Activated naive CD8-positive, alpha-beta T cell treated with anti-CD3 and anti-CD28 coated beads, Interleukin-2, amount 50 U/mL, for 24 hours (primary cell): Measurements from ENCODE around the gene C20orf173.
A peak's percentile ranks its signal among the peaks of the same experiment; 100 is the strongest.

Experiments used
- ATAC-seq: fragments of 150-1000 bp; cut with Tn5 transposase; one replicate; pipeline ENCODE4 v1.10.0; 2021
- DNase-seq: peaks from one replicate; pipeline ENCODE4 v3.0.0; 2021
- H3K27ac Mint-ChIP-seq: one replicate; pipeline ENCODE4 v1.8.0; 2021; ENCODE audit warnings: mild to moderate bottlenecking, mixed read lengths
- H3K27me3 Mint-ChIP-seq: one replicate; pipeline ENCODE4 v1.8.0; 2021; ENCODE audit warnings: mixed read lengths
- H3K36me3 Mint-ChIP-seq: one replicate; pipeline ENCODE4 v1.8.0; 2021; ENCODE audit warnings: low read depth, mixed read lengths
- H3K4me1 Mint-ChIP-seq: one replicate; pipeline ENCODE4 v1.8.0; 2021; ENCODE audit warnings: mixed read lengths
- H3K4me3 Mint-ChIP-seq: one replicate; pipeline ENCODE4 v1.8.0; 2021; ENCODE audit warnings: mild to moderate bottlenecking, moderate library complexity, mixed read lengths
- H3K9me3 Mint-ChIP-seq: one replicate; pipeline ENCODE4 v1.8.0; 2021; ENCODE audit warnings: mixed read lengths

The C20orf173 gene

DNA sequence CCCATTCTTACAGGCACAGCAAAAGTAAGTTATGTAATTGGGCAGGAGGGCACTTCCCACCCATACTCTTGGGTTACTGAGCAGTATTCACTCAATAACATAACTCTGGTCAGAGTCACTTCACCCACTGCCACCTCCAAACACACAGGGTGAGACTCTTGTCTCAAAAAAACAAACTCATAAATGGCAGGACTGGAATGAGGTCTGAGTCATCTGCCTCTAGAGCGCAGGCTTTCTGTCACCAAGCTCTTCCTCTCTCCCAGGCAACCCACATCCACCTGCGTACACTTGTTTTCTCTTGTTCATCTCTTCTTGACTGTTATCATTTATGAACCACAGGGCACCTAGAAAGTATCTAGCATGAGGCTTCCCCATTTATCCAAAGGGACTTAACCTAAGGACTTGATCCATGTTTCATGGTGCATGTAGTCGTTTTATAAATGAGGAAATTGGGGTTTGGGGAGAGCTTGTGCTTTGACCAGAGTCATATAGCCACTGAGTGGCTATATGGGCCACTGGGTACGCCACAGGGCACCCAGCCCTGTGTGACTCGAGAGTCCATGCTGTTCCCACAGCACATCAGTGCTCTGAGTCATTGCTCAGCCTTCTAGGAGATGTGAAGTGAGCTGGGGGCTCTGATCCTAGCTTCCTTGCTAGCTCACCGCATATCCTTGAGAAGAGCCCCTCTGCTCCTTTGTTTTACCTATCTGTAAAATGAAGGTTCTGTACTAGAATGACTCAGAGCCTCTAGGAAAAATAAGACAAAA, 22.4 kb downstream of the C20orf173 start:
- Mint-ChIP-seq H3K4me1 (peaks cover 37% of the 10 kb centered on the region), H3K9me3 (no peaks in the 10 kb centered on the region), H3K4me3 (no peak overlapping the region), H3K36me3 (peaks cover 49% of the 10 kb centered on the region), H3K27me3 (no peaks in the 10 kb centered on the region), H3K27ac (peak overlapping the region; percentile 72)
- ATAC-seq = peak; percentile 60
- no peak for DNase-seq

- Mint-ChIP-seq H3K4me1 (peaks cover 39% of the 10 kb centered on the region), H3K27me3 (no peaks in the 10 kb centered on the region), H3K27ac (peak overlapping the region; percentile 69), H3K4me3 (no peak overlapping the region), H3K9me3 (no peaks in the 10 kb centered on the region), H3K36me3 (peaks cover 45% of the 10 kb centered on the region)
- ATAC-seq = no peak
- no peak for DNase-seq
These were observed 23.3 kb downstream of the C20orf173 start for GRCh38 chr20:35506179-35506578.

- ATAC-seq (no peak), DNase-seq (no peak)
- no peaks in the 10 kb centered on the region for H3K9me3 Mint-ChIP-seq
- H3K4me1 Mint-ChIP-seq = peaks cover 39% of the 10 kb centered on the region
- H3K27me3 Mint-ChIP-seq = no peaks in the 10 kb centered on the region
- peaks cover 48% of the 10 kb centered on the region for H3K36me3 Mint-ChIP-seq
- no peak overlapping the region for H3K27ac Mint-ChIP-seq
- no peak overlapping the region for H3K4me3 Mint-ChIP-seq
These were observed 24.7 kb downstream of the C20orf173 start for GRCh38 chr20:35504751-35505150.

DNA sequence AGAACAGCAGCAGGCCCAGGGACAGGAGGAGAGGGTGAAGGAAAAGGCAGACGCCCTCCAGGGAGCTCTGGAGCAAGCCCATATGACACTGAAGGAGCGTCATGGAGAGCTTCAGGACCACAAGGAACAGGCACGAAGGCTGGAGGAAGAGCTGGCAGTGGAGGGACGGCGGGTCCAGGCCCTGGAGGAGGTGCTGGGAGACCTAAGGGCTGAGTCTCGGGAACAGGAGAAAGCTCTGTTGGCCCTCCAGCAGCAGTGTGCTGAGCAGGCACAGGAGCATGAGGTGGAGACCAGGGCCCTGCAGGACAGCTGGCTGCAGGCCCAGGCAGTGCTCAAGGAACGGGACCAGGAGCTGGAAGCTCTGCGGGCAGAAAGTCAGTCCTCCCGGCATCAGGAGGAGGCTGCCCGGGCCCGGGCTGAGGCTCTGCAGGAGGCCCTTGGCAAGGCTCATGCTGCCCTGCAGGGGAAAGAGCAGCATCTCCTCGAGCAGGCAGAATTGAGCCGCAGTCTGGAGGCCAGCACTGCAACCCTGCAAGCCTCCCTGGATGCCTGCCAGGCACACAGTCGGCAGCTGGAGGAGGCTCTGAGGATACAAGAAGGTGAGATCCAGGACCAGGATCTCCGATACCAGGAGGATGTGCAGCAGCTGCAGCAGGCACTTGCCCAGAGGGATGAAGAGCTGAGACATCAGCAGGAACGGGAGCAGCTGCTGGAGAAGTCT, 25.5 kb downstream of the C20orf173 start:
- no peaks in the 10 kb centered on the region for H3K9me3 Mint-ChIP-seq
- ATAC-seq (no peak), DNase-seq (no peak)
- no peaks in the 10 kb centered on the region for H3K27me3 Mint-ChIP-seq
- H3K27ac Mint-ChIP-seq = no peak overlapping the region
- no peak overlapping the region for H3K4me3 Mint-ChIP-seq
- peaks cover 47% of the 10 kb centered on the region for H3K36me3 Mint-ChIP-seq
- peaks cover 42% of the 10 kb centered on the region for H3K4me1 Mint-ChIP-seq

GRCh38 chr20:35503281-35503680, 26.2 kb downstream of the C20orf173 start:
- Mint-ChIP-seq H3K9me3 (no peaks in the 10 kb centered on the region), H3K4me3 (no peak overlapping the region), H3K27me3 (no peaks in the 10 kb centered on the region), H3K4me1 (peaks cover 42% of the 10 kb centered on the region), H3K27ac (no peak overlapping the region), H3K36me3 (peaks cover 51% of the 10 kb centered on the region)
- ATAC-seq (no peak), DNase-seq (no peak)

DNA sequence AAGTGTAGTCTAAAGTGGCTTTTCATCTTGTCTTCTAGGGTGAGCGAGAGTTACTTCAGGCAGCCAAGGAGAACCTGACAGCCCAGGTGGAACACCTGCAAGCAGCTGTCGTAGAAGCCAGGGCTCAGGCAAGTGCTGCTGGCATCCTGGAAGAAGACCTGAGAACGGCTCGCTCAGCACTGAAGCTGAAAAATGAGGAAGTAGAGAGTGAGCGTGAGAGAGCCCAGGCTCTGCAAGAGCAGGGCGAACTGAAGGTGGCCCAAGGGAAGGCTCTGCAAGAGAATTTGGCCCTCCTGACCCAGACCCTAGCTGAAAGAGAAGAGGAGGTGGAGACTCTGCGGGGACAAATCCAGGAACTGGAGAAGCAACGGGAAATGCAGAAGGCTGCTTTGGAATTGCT, 27.1 kb downstream of the C20orf173 start:
- Mint-ChIP-seq H3K27me3 (no peaks in the 10 kb centered on the region), H3K4me3 (no peak overlapping the region), H3K9me3 (no peaks in the 10 kb centered on the region), H3K4me1 (peaks cover 41% of the 10 kb centered on the region), H3K27ac (no peak overlapping the region), H3K36me3 (peaks cover 53% of the 10 kb centered on the region)
- ATAC-seq (no peak), DNase-seq (no peak)

DNA sequence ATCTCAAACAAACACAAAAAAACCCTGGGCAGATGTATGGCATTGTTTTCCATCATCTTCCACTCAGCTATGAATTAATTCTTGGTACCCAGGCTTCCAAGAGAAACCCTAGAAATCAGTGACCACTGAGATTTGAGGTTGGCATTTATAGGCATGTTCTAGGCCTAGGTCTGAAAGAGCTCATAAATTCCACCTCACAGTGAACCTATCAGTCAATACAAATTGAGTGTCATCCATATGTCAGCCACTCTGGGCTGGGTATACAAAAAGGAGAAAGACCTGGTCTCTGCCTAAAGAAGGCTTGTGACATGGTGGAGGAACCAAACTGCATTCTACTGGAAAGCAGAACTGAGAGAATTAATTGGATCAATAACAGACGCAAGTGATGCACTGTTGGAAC, 30.2 kb downstream of the C20orf173 start:
- H3K4me1 Mint-ChIP-seq = peaks cover 14% of the 10 kb centered on the region
- H3K9me3 Mint-ChIP-seq = no peaks in the 10 kb centered on the region
- no peaks in the 10 kb centered on the region for H3K27me3 Mint-ChIP-seq
- H3K4me3 Mint-ChIP-seq = no peak overlapping the region
- peak overlapping the region; percentile 8 for H3K27ac Mint-ChIP-seq
- peaks cover 53% of the 10 kb centered on the region for H3K36me3 Mint-ChIP-seq
- no peak for DNase-seq
- ATAC-seq = peak; percentile 72

DNA sequence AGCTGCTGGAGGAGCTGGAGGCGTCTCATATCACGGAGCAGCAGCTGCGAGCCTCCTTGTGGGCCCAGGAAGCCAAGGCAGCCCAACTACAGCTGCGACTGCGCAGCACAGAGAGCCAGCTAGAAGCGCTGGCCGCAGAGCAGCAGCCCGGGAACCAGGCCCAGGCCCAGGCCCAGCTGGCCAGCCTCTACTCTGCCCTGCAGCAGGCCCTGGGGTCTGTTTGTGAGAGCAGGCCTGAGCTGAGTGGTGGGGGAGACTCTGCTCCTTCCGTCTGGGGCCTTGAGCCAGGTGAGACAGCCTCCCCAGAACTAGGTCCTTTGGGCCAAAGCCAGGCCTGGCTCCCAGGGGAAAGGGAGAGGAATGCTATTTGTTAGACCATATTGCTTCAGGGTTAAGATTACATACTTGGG, 31.7 kb downstream of the C20orf173 start:
- Mint-ChIP-seq H3K4me3 (no peak overlapping the region), H3K27me3 (no peaks in the 10 kb centered on the region), H3K4me1 (peaks cover 17% of the 10 kb centered on the region), H3K36me3 (peaks cover 54% of the 10 kb centered on the region), H3K9me3 (no peaks in the 10 kb centered on the region), H3K27ac (no peak overlapping the region)
- ATAC-seq = no peak
- no peak for DNase-seq

- ATAC-seq (no peak), DNase-seq (no peak)
- Mint-ChIP-seq H3K4me1 (peaks cover 18% of the 10 kb centered on the region), H3K27ac (no peak overlapping the region), H3K4me3 (no peak overlapping the region), H3K9me3 (no peaks in the 10 kb centered on the region), H3K36me3 (peaks cover 50% of the 10 kb centered on the region), H3K27me3 (no peaks in the 10 kb centered on the region)
These were observed 32.1 kb downstream of the C20orf173 start for GRCh38 chr20:35497320-35497719.

- ATAC-seq (no peak), DNase-seq (no peak)
- no peak overlapping the region for H3K4me3 Mint-ChIP-seq
- H3K27ac Mint-ChIP-seq = no peak overlapping the region
- no peaks in the 10 kb centered on the region for H3K9me3 Mint-ChIP-seq
- no peaks in the 10 kb centered on the region for H3K27me3 Mint-ChIP-seq
- H3K4me1 Mint-ChIP-seq = peaks cover 22% of the 10 kb centered on the region
- peaks cover 56% of the 10 kb centered on the region for H3K36me3 Mint-ChIP-seq
These were observed 33.0 kb downstream of the C20orf173 start for GRCh38 chr20:35496481-35496880.

DNA sequence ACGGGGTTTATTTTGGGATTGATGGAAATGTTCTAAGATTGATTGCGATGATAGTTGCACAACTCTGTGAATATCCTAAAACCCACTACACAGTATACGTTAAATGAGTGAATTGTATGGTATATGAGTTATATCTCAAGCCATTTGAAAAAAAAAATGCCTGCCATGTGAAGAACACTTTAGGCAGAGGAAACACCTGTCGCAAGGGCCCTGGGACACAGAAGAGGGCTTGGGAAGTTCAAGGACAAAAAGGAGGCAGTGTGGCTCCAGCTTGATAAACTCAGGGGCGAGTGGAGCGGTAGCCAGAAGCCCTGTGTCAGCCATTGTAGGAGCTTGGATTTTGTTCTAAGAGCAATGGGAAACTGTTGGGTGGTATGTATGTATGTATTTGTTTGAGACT, 37.1 kb downstream of the C20orf173 start:
- Mint-ChIP-seq H3K4me1 (peaks cover 43% of the 10 kb centered on the region), H3K27ac (peak overlapping the region; percentile 70)

DNA sequence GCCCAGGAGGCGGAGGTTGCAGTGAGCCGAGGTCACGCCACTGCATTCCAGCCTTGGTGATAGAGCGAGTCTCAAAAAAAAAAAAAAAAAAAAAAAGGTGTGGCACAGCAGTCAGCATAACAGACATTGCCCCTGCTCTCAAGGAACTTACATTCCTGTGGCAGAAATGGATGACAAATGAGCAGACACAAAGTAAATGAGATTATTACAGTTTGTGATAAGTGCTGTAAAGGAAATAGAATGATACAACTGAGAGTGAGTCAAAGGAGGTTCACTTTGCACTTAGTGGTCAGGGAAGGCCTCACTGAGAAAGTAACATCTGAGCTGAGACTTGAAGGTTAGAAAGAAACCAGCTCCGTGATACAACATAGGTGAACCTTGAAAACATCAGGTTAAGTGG, 37.6 kb downstream of the C20orf173 start:
- peak overlapping the region; percentile 70 for H3K27ac Mint-ChIP-seq
- H3K4me1 Mint-ChIP-seq = peaks cover 43% of the 10 kb centered on the region
- DNase-seq = no peak
- ATAC-seq = no peak
- H3K27me3 Mint-ChIP-seq = no peaks in the 10 kb centered on the region
- H3K9me3 Mint-ChIP-seq = no peaks in the 10 kb centered on the region
- peak overlapping the region; percentile 95 for H3K4me3 Mint-ChIP-seq
- H3K36me3 Mint-ChIP-seq = peaks cover 55% of the 10 kb centered on the region

More for the DNA sequence above, 37.1 kb downstream of the C20orf173 start:
- Mint-ChIP-seq H3K4me3 (peak overlapping the region; percentile 95), H3K9me3 (no peaks in the 10 kb centered on the region), H3K36me3 (peaks cover 58% of the 10 kb centered on the region), H3K27me3 (no peaks in the 10 kb centered on the region)
- ATAC-seq (no peak), DNase-seq (no peak)

DNA sequence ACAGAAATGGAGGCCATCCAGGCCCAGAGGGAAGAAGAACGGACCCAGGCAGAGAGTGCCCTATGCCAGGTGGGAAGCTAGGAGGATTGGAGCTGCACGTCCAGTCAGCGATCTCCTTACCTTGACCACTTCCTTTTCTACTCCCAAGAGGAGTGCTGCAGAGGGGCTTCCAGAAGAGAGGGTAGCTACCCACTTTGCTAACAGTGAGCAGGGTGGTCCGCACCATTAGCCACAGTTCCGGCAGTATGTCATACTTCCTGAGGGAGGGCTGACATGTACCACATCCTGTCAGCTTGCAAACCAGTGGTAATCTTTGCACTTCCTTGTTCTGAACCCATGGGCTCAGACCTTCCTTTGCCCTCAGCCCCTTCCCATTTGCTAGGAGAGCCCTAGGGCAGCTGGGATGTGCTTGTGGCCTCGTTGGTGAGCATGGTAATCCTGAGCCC, 38.7 kb downstream of the C20orf173 start:
- Mint-ChIP-seq H3K9me3 (no peaks in the 10 kb centered on the region), H3K4me3 (peak overlapping the region; percentile 95), H3K36me3 (peaks cover 55% of the 10 kb centered on the region), H3K4me1 (peaks cover 43% of the 10 kb centered on the region), H3K27me3 (no peaks in the 10 kb centered on the region), H3K27ac (peak overlapping the region; percentile 94)
- peak; percentile 100 for ATAC-seq
- peak; percentile 63 for DNase-seq

- Mint-ChIP-seq H3K4me1 (peaks cover 44% of the 10 kb centered on the region), H3K27ac (peak overlapping the region; percentile 39), H3K36me3 (peaks cover 50% of the 10 kb centered on the region), H3K27me3 (no peaks in the 10 kb centered on the region), H3K4me3 (peak overlapping the region; percentile 95), H3K9me3 (no peaks in the 10 kb centered on the region)
- DNase-seq (no peak), ATAC-seq (no peak)
These were observed 39.7 kb downstream of the C20orf173 start for GRCh38 chr20:35489717-35490116.

- H3K4me1 Mint-ChIP-seq = peaks cover 37% of the 10 kb centered on the region
- H3K27ac Mint-ChIP-seq = no peak overlapping the region
- peaks cover 6% of the 10 kb centered on the region for H3K9me3 Mint-ChIP-seq
These were observed 42.0 kb downstream of the C20orf173 start for GRCh38 chr20:35487479-35487878.

More at GRCh38 chr20:35487479-35487878, 42.0 kb downstream of the C20orf173 start:
- no peak for DNase-seq
- no peak overlapping the region for H3K4me3 Mint-ChIP-seq
- H3K27me3 Mint-ChIP-seq = no peaks in the 10 kb centered on the region
- no peak for ATAC-seq
- H3K36me3 Mint-ChIP-seq = peaks cover 51% of the 10 kb centered on the region
